ENCODE measurements around the gene CRTAC1. TPM values are rescaled to one million over a fixed set of nuclear protein-coding genes. Genes with fewer than 3 reads are reported as not detected.

The CRTAC1 gene
- total and polyA plus RNA-seq, 2 donors (not counting 3 experiments of a cell fraction or from before 2014, with no cell fraction given): 1.4 to 3.0 TPM

DNA sequence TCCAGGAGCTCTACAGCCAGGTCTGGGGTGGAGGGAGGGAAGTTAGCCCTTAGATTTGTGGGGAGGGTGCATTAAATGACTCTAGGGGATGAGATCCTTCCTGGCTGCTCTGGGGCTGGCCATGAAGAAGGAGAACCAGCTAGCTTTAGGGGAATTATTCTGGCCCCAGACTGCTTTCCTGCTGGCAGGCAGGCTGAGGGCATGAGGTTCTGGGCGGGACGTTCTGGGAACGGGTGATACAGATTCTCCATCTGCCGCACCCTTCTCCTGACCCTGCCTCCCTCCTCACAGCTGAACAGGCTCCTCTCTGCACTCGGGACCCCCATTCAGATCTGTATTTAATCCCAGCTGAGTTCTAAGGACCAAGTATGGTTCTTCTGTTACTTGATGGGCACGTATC lies 156.9 kb downstream of the CRTAC1 start:
- intact Hi-C loops (cut with micrococcal nuclease) (no loop called here), dilution Hi-C loops (cut with MboI; ENCODE audit: extremely low pct_ligation_motif_present, low sequenced_read_pairs) (no loop called here)
- Histone ChIP-seq H3K9ac (replicated peaks; ENCODE audit: extremely low read depth, insufficient read depth, low read length) (no peak overlapping the region), H4K20me1 (replicated peaks; ENCODE audit: control insufficient read depth, extremely low read depth, insufficient read depth, low read length) (no peaks in the 10 kb centered on the region), H3K27me3 (ENCODE audit: control insufficient read depth in 2 of 2, insufficient read depth in 2 of 2, low read length in 2 of 2) (peaks cover 13 to 15% of the 10 kb centered on the region in 2 experiments), H2AFZ (ENCODE audit: low read depth, low read length) (no peak overlapping the region), H3K4me3 (replicated peaks in 1 of 3; ENCODE audit: insufficient read depth in 1 of 3, low read depth in 1 of 3, low read length in 3 of 3) (no peak overlapping the region), H3K4me2 (ENCODE audit: insufficient read depth, low read length) (no peak overlapping the region), H3K9me3 (replicated peaks; ENCODE audit: control insufficient read depth, insufficient read depth, low read length) (no peaks in the 10 kb centered on the region), H3K79me2 (ENCODE audit: control insufficient read depth, insufficient read depth, low read length) (no peaks in the 10 kb centered on the region), H3K9me1 (replicated peaks; ENCODE audit: control insufficient read depth, extremely low read depth, insufficient read depth, low read length) (no peaks in the 10 kb centered on the region), H3K4me1 (ENCODE audit: control insufficient read depth, extremely low read depth, insufficient read depth, low read length) (peaks cover 5% of the 10 kb centered on the region), H3K36me3 (ENCODE audit: control insufficient read depth in 2 of 2, extremely low read depth in 1 of 2, insufficient read depth in 2 of 2, low read length in 2 of 2) (no peaks in the 10 kb centered on the region), H3K27ac (ENCODE audit: insufficient read depth, low read depth, low read length) (no peak overlapping the region)
- ChIA-PET POLR2A (no interaction called here), CTCF (interaction anchor here (0.8 to 2.5 kb wide), 5 partner anchors 15 to 168 kb away, joined by 3 to 17 read pairs (median 7); no protein-coding TSS in a partner anchor)
- FAIRE-seq: no peak
- TF ChIP-seq EZH2 (IDR thresholded peaks at IDR 0.05; ENCODE audit: borderline replicate concordance, low read depth, low read length, severe bottlenecking): no peak
- TF ChIP-seq MAX (IDR thresholded peaks at IDR 0.05; ENCODE audit: insufficient read depth, insufficient read length): no peak
- no peak for TF ChIP-seq GATA2 (IDR thresholded peaks at IDR 0.05; ENCODE audit: insufficient read depth, insufficient read length, low read depth, low read length)
- no peak for TF ChIP-seq FOS (IDR thresholded peaks at IDR 0.05; ENCODE audit: borderline replicate concordance, insufficient read depth, low read length)
- no peak for TF ChIP-seq POLR2AphosphoS5 (IDR thresholded peaks at IDR 0.05; ENCODE audit: insufficient read depth, low read depth, low read length)
- no peak for TF ChIP-seq POLR2A (IDR thresholded peaks at IDR 0.05; ENCODE audit: low read depth, low read length)
- no peak for TF ChIP-seq MYC (IDR thresholded peaks at IDR 0.05; ENCODE audit: low read depth, low read length)
- TF ChIP-seq JUN (IDR thresholded peaks at IDR 0.05; ENCODE audit: borderline replicate concordance, insufficient read depth, insufficient read length, low read depth): no peak
- TF ChIP-seq, protein P1, sequence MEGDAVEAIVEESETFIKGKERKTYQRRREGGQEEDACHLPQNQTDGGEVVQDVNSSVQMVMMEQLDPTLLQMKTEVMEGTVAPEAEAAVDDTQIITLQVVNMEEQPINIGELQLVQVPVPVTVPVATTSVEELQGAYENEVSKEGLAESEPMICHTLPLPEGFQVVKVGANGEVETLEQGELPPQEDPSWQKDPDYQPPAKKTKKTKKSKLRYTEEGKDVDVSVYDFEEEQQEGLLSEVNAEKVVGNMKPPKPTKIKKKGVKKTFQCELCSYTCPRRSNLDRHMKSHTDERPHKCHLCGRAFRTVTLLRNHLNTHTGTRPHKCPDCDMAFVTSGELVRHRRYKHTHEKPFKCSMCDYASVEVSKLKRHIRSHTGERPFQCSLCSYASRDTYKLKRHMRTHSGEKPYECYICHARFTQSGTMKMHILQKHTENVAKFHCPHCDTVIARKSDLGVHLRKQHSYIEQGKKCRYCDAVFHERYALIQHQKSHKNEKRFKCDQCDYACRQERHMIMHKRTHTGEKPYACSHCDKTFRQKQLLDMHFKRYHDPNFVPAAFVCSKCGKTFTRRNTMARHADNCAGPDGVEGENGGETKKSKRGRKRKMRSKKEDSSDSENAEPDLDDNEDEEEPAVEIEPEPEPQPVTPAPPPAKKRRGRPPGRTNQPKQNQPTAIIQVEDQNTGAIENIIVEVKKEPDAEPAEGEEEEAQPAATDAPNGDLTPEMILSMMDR (IDR thresholded peaks at IDR 0.05; ENCODE audit: extremely low read depth in 1 of 2, insufficient read depth in 1 of 2, low read depth in 1 of 2, low read length in 2 of 2): no peak
- DNase-seq (ENCODE audit: low read depth, low spot score): no peak
- BruUV-seq (replicated peaks): no TSS peak
